Measurements from ENCODE around the gene PARVB. TPM values are rescaled to one million over a fixed set of nuclear protein-coding genes. Genes with fewer than 3 reads are reported as not detected.

The PARVB gene
- total and polyA plus RNA-seq, 10 of the 15 experiments (the other 5 are each of a cell fraction or from before 2014, with no cell fraction given): 5.2 to 264 (median 76.0) TPM

- TF ChIP-seq ZBTB11 (CRISPR knock-in tag; IDR thresholded peaks at IDR 0.05) (no peak), SMAD5 (IDR thresholded peaks at IDR 0.05; ENCODE audit: low read depth) (peak; percentile 68; the same call in 1 of the 2 replicates), EP300 (IDR thresholded peaks at IDR 0.05; ENCODE audit: borderline replicate concordance in 1 of 2, control insufficient read depth in 1 of 2, low read depth in 2 of 2, low read length in 2 of 2) (peak; percentile 98), KAT2A (conservative IDR thresholded peaks at IDR 0.05; ENCODE audit: control insufficient read depth, low read depth, low read length) (no peak), STAT3 (IDR thresholded peaks at IDR 0.05; ENCODE audit: low read depth, low read length) (no peak), SMC3 (IDR thresholded peaks at IDR 0.05; ENCODE audit: borderline replicate concordance, low read length) (peak; percentile 12; the same call in 1 of the 2 replicates), TCF7 (IDR thresholded peaks at IDR 0.05; ENCODE audit: borderline replicate concordance) (no peak), CTCF (IDR thresholded peaks at IDR 0.05 in 2 of 3, conservative IDR thresholded peaks at IDR 0.05 in 1 of 3; ENCODE audit: control insufficient read depth in 2 of 3, extremely low read depth in 1 of 3, insufficient read depth in 1 of 3, low read depth in 3 of 3, low read length in 3 of 3) (no peak; a peak in 1 of 6 replicates), RFX5 (IDR thresholded peaks at IDR 0.05; ENCODE audit: low read depth, low read length) (0 out of 2 replicates have a peak, but pooled peaks have one; percentile 34), ZNF24 (IDR thresholded peaks at IDR 0.05) (no peak), RCOR1 (conservative IDR thresholded peaks at IDR 0.05; ENCODE audit: low read depth, low read length) (peak; percentile 51; the same call in 1 of the 2 replicates), HSF1 (IDR thresholded peaks at IDR 0.05; ENCODE audit: low read depth, low read length) (peak; percentile 39; the same call in 1 of the 2 replicates), SMARCA5 (IDR thresholded peaks at IDR 0.05) (no peak), BMI1 (IDR thresholded peaks at IDR 0.05; ENCODE audit: borderline replicate concordance) (peak; percentile 59; the same call in 1 of the 2 replicates), MYC (IDR thresholded peaks at IDR 0.05; ENCODE audit: insufficient read depth, insufficient read length, insufficient replicate concordance, low read length, severe bottlenecking) (no peak), SUPT20H (IDR thresholded peaks at IDR 0.05; ENCODE audit: borderline replicate concordance, control insufficient read depth, low read depth, low read length) (no peak), NR2C2 (IDR thresholded peaks at IDR 0.05; ENCODE audit: borderline replicate concordance, control insufficient read depth, insufficient read length, low read depth) (no peak), PAX5 (IDR thresholded peaks at IDR 0.05; ENCODE audit: borderline replicate concordance, low read depth, low read length) (peak; percentile 75), FOXM1 (IDR thresholded peaks at IDR 0.05; ENCODE audit: low read depth, low read length) (peak; percentile 90), MTA2 (IDR thresholded peaks at IDR 0.05; ENCODE audit: low read depth) (peak; percentile 98), RBBP5 (conservative IDR thresholded peaks at IDR 0.05) (no peak), EED (IDR thresholded peaks at IDR 0.05; ENCODE audit: low read depth) (peak; percentile 99), ZNF622 (IDR thresholded peaks at IDR 0.05) (no peak)
Measured at GRCh38 chr22:44025171-44026065, 1.3 kb downstream of the PARVB start (continued).

Measured in GM12878 (cell line).